DND-41 (cell line): ENCODE data around the gene NEUROG1.

ENCODE experiments used
- CTCF ChIP-seq: IDR thresholded peaks from 2 replicates; pipeline ENCODE4 v1.5.1; 2012; ENCODE audit warnings: borderline replicate concordance, low read length, moderate library complexity, mild to moderate bottlenecking; ENCODE audit not compliant: poor library complexity, severe bottlenecking; ENCODE audit errors: extremely low read depth
- EZH2 ChIP-seq: IDR thresholded peaks from 3 replicates; pipeline ENCODE4 v1.6.1; 2012; ENCODE audit warnings: borderline replicate concordance, low read depth, mild to moderate bottlenecking, moderate library complexity, low read length, inconsistent platforms; ENCODE audit not compliant: severe bottlenecking

GRCh38 chr5:135578305-135578684, 42.5 kb upstream of the NEUROG1 start:
- TF ChIP-seq CTCF (no peak), EZH2 (no peak)
